Omental fat pad (tissue), 4 donors: ENCODE results near the gene MUC6. TPM values are rescaled to one million over a fixed set of nuclear protein-coding genes. Genes with fewer than 3 reads are reported as not detected.

Experiments
- ATAC-seq: fragments of 150-250 bp; one replicate; pipeline ENCODE4 v1.9.1; 2016; ENCODE audit warnings: mild to moderate bottlenecking, moderate library complexity; ENCODE audit not compliant: low FRiP score
- DNase-seq: peaks from one replicate; pipeline ENCODE4 v3.0.0-alpha.2; 2019; ENCODE audit warnings: low spot score
- CTCF ChIP-seq, 3 donors: fragments of 450-650 bp; IDR thresholded peaks; one replicate each; pipeline ENCODE4 v1.5.1; 2016 to 2017; ENCODE audit warnings: antibody characterized with exemption in 3 of 3, mild to moderate bottlenecking in 3 of 3, moderate library complexity in 2 of 3
- total RNA-seq, 4 donors: library from RNA; depleted of rRNA; stranded (reverse); fragments of >200 nt; gene quantifications; one replicate each; pipeline ENCODE4 v1.1.0, GENCODE V29; 2016

Gene MUC6
- total RNA-seq, 4 donors from 2014 or later, result not detected

- DNase-seq (no peak), ATAC-seq (no peak)
- no peak for TF ChIP-seq CTCF (IDR thresholded peaks at IDR 0.05)
These were observed 44.7 kb downstream of the MUC6 start for GRCh38 chr11:991711-992307.

GRCh38 chr11:991034-991433 is 45.5 kb downstream of the MUC6 start:
- no peak for DNase-seq
- ATAC-seq, result no peak

GRCh38 chr11:990101-990500 is 46.4 kb downstream of the MUC6 start:
- DNase-seq, result no peak
- no peak for ATAC-seq
- TF ChIP-seq CTCF (IDR thresholded peaks at IDR 0.05), result no peak

More at GRCh38 chr11:991034-991433, 45.5 kb downstream of the MUC6 start:
- TF ChIP-seq CTCF (IDR thresholded peaks at IDR 0.05), result no peak

GRCh38 chr11:987671-988070 is 48.8 kb downstream of the MUC6 start:
- ATAC-seq, result no peak
- no peak for TF ChIP-seq CTCF (IDR thresholded peaks at IDR 0.05)
- no peak for DNase-seq

- TF ChIP-seq CTCF (IDR thresholded peaks at IDR 0.05), result no peak
- DNase-seq, result no peak
- ATAC-seq, result no peak
These were observed 49.6 kb downstream of the MUC6 start for GRCh38 chr11:986952-987305.

GRCh38 chr11:986270-986951 is 50.1 kb downstream of the MUC6 start:
- no peak for ATAC-seq
- no peak for TF ChIP-seq CTCF (IDR thresholded peaks at IDR 0.05)
- DNase-seq, result no peak

- DNase-seq (no peak), ATAC-seq (no peak)
- no peak for TF ChIP-seq CTCF (IDR thresholded peaks at IDR 0.05)
These were observed 50.7 kb downstream of the MUC6 start for GRCh38 chr11:985848-986247.
